GM18526 (cell line): ENCODE measurements around the gene CPA4.

Experiments used
- POLR2A ChIP-seq: IDR thresholded peaks from 3 replicates; pipeline ENCODE4 v1.6.1; 2011; ENCODE audit not compliant: insufficient read length; ENCODE audit errors: extremely low read depth

The CPA4 gene

DNA sequence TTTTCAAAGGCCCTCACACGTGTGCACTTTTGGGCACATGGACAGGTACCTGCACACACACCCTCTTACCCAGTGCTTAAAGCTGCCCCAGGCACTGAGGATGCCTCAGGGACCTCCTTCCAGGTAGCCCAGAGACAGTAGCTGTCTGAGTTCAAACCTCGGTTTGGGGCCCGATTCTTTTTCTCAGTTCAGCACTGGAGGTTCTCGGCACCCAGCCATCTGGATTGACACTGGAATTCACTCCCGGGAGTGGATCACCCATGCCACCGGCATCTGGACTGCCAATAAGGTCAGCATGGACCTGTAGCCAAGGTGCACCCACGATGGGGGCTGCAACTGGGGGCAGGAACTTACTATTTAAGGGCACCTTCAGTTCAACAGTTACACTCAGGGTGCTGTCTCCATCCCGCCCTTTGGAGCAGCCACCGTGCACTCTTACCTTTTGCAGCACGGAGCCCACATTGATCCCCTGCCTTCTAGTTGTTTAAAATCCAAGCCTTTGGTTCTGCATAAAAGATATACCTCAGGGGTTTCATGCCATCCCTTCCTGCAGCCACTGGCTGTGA is 69.4 kb downstream of the CPA4 start:
- TF ChIP-seq POLR2A, result no peak

DNA sequence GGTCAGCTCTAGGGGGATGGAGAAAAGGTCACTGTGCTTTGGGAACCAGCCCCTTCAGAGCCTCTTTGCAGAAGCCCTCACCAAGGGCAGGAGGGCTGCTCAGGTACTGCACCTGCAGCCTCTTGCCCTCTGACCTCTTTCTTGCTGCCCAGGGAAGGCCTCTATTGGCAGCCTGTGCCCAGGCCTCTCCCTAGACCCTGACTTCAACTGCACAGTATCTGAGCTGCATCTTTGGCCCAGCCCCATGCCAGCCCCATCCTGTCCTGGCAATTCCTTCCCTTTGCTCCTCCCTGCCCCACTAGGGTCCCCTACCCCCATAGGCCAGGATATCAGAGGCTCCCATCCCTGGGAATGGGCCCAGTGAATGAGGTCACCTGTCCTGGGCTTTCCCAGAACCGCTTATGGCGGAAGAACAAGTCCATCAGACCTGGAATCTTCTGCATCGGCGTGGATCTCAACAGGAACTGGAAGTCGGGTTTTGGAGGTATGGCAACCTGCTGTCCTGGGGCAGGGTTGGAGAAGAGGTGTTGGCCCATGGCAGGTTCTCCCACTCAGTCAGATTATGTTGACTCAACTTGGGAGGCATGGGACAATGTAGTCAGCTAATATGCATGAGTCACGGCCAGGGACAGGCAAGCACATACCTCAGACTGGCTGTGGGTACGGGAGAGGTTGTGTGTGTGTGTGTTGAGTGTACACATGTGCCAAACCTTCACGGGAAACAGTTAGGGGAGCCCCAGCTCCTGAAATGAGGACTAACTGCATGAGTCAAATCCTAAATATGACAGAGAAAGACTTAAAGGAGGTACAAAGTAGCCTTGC is 70.3 kb downstream of the CPA4 start:
- TF ChIP-seq POLR2A, result no peak

DNA sequence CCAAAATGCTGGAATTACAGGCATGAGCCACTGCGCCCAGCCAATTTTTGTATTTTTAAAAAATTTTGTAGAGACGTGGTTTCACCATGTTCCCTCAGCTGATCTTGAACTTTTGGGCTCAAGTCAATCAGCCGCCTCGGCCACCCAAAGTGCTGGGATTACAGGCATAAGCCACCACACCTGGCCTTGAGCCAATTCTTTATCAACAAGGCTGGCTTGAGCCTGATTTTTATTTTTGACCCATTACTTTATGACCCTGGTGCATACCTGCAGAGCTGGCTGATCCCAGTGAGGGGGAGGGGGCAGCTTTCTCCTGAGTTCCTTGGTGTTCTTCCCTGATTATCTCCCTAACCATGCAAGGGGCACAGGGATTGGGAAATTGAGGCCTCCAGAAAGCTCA is 71.5 kb downstream of the CPA4 start:
- no peak for TF ChIP-seq POLR2A

DNA sequence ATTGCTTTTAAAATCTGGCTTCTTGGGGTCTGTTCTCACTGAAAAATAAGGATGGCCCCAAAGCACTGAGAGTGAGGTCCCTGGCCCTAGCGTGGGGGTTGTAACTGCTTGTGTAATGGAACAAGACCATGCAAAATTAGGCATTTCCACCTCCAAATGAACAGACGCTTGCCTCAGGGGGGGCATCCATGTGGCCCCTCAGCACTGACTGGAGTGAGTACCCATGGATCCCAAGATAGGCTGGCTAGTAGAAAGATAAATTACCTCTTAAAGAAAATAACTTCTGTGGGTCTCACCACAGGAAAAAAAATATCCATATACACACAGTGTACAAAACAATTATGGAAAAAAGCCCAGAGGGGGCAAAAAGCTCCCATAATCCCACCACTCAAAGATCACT is 72.1 kb downstream of the CPA4 start:
- no peak for TF ChIP-seq POLR2A

DNA sequence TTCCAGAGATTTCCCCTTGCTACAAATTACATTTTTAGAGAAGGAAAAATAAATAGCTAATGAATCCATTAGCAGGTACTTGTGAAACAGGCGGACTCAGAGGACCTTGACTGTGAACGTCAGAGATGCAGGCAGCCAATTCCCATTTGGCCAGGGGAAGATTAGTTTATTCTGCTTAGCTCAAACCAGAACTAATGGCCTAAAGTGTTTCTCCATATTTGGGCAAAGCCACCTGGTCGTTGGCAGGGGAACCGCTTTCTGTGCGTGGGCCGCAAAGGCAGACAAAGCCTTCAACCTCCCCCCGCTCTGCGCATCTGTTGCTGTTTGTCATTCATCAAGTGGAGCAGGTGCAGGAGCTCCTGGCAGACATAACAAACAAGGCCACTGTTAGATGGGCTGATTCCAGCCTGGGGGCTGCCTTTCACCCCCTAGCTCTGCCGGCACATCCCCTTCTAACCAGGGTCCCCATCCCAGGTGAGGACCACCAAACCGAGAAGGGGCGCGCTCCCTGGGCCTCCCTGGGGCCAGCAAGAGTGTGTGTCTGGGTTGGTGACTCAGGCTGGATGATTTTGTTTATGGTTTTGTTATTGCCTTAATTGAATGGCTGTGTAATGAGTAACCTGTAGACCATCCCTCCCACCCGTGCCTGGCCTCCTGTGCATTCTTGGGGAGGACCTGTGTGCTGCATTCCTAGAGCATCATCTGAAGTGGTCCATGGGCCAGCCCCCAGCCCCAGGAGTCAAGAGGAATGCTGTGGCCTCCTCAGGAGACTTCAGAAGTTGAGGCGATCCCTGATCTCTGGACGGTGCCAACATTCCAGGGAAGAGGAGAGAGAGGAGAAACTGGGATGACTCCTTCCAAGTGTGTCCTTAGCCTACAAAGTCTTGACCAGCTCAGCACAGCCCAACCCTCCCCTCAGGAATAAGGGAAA is 72.8 kb downstream of the CPA4 start:
- TF ChIP-seq POLR2A, result no peak

DNA sequence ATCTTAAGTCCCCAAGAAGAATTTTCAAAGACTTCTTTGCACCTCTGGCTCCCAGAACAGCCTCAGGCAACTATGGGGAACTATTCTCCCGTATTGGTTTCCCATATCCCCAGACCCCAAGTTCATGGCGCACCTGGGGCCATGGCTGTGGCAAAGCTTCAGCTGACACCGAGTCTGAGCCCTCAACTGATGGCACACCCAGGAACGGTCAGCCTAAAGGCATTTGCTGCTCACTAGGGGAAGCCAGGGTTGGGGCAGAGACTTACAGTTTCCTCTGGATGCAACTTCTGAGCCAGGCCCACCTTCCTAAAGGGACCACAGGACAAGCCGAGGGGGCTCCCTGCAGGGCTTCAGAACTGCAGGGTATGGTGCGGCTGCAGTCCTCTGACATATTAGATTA is 73.6 kb downstream of the CPA4 start:
- no peak for TF ChIP-seq POLR2A

DNA sequence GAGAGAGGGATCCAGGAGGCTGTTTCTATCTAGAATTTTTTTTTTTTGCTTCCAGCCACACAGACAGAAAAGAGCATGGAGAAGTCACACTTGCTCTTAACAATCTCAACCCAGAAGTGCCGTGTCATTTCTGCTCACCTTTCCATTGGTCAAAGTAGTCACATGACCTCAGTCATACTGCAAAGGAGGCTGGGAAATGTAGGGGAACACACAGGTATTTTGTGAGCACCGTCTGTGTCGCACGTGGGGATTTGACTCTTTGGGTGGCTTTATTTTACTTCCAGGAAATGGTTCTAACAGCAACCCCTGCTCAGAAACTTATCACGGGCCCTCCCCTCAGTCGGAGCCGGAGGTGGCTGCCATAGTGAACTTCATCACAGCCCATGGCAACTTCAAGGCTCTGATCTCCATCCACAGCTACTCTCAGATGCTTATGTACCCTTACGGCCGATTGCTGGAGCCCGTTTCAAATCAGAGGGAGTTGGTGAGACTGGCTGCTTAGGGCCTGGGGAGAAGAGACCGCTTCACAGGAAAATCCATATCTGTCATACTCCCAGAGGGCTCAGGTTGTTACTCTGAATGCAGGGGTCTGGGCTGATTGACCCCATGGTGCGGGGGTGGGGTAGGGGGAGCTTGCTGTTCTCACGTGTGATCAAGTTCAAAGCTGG is 74.3 kb downstream of the CPA4 start:
- no peak for TF ChIP-seq POLR2A

DNA sequence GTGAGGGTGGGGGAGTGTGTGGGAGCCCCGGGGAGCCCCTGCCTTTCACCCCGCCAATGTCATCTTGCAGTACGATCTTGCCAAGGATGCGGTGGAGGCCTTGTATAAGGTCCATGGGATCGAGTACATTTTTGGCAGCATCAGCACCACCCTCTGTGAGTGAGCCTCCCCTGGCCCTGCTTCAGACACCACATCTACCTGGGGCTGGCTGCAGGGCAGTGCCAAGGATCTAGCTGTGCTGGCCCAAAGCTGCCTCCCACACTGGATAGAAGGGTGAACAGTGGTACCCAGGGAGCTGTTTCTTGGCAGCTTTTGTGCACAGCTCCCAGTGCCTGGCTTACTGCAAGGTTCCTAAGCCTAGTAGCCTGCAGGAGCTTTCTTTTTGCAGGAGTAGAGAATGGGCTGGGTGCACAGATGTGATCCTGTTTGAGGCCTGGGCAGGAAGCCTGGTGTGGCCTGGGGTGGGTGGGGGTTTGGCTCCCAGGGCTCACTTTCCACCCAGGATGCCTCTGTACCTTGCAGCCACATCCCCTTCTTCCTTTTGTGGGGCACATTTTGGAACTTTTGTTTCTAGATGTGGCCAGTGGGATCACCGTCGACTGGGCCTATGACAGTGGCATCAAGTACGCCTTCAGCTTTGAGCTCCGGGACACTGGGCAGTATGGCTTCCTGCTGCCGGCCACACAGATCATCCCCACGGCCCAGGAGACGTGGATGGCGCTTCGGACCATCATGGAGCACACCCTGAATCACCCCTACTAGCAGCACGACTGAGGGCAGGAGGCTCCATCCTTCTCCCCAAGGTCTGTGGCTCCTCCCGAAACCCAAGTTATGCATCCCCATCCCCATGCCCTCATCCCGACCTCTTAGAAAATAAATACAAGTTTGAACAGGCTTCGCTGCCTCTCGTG is 75.1 kb downstream of the CPA4 start:
- no peak for TF ChIP-seq POLR2A

DNA sequence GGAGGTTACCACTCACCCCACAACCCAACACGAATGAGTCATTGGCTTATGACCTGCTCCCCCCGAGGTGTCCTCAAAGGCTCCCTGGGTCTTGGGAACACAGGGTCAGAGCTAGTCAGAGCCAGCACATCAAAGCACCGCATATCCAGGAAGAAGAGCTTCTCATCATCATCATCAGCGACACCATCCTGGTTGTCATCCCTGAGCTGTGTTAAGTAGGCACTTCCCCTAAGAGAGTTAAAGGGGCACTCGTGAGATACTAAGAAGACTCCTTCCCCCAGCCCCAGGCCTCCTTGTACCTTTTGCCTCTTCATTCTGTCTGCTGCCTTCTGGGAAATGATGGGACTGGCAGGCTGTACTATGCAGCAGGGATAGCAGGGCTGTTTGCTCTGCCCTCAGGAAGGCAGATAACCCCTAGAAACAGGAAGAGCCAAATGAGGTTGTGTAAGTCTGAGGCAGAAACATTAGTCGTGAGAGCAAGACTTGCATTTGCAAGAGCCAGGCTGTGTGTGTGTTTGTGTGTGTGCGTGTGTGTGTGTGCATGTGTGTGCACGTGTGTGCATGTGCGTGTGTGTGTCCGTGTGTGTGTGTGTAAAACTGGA is 76.2 kb downstream of the CPA4 start:
- TF ChIP-seq POLR2A, result no peak

DNA sequence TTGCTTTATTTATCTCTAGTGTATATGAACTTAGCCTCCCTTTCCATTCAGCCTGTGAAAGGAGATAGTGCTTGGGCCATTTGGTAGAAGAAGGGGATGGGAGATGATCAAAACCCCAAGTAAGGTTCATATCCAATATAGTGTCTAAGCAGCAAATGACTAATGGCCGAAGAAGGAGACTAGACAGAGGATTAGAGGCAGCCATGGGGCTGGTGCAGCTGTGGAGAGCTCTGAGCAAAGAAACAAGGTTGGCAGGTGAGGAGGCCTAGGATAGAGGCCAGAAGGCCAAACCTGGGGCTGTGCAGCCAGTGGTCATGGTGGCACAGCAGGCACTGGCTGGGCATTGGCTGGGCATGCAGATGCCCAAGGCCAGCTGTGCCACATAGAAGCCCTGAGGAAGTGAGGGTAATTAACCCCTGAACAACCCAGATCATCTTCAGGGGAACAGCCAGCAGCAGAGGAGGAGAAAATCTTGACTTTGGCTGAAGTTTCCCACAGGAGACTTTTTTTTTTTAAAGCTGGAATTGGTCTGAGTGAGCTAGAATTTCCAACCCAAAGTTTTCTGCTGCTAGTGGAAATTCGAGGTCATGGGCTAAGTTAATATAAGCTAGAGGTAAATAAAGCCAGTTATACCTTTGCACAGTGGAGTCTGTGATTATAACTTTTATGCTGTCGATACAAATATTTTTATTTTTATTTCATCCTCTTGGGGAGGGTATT is 77.0 kb downstream of the CPA4 start:
- no peak for TF ChIP-seq POLR2A

DNA sequence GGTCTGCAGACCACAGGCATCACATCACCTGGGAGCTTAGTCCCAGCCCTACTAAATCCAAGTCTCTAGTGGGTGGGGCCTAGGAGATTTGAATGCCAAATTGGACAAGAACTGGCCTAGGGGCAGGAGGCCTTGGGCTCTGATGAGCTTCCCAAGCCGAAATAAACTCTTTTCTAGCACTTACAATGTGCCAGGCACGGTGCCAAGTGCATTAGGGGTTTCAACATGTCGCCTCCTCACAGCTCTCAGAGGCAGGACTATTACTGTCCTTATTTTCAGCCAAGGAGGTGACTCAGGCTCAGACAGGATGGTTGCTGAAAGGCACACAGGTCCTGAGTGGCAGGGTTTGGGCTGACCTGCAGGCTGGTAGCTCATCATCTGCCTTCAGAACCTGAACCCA is 78.1 kb downstream of the CPA4 start:
- no peak for TF ChIP-seq POLR2A

DNA sequence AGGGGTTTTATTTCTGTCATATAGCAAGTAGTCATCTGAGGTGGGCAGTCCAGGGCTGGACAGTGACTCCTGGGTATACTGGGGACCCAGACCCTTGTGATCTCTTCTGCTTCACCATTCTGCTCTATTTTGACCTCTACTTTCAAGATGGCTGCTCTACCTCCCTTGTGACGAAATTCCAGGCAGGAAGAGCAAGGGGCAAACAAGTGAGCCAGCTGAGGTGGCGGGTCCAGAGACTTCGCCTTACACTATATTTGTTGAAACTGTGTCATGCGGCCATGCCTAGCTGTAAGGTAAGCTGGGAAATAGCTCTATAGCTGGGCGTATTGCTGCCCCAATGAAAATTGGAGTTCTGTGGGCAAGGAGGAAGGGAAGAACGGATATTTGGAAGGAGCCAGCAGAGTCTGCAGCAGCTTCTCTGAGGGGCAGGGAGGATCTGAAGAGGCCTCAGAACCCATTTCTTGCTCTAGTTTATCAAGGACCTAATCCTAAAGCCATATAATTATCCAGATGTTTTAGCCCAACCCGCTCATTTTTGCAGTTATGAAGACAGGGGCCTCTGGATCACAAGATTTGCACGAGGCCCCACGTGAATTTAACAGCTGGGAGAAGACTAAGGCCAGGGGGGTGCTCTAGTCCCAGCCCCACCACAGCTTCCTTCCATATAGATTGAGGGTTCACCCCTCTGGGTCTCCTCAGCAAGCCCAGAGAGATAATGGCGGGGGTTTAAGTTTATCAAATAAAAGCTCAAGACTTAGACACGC is 79.6 kb downstream of the CPA4 start:
- no peak for TF ChIP-seq POLR2A
